22Rv1 (cell line): ENCODE data around the gene TNRC18.

ENCODE experiments used
- H3K27ac ChIP-seq: fragments of 450-650 bp; 2 replicates; pipeline ENCODE4 v1.5.1; 2017
- ZFX ChIP-seq: fragments of 450-650 bp; IDR thresholded peaks from 2 replicates; pipeline ENCODE4 v1.6.1; 2017; ENCODE audit warnings: antibody characterized with exemption, borderline replicate concordance
- TF ChIP-seq, protein P1 (sequence below): fragments of 450-650 bp; IDR thresholded peaks from 2 replicates; pipeline ENCODE4 v1.5.1; 2017; ENCODE audit warnings: mild to moderate bottlenecking

TNRC18 gene

DNA sequence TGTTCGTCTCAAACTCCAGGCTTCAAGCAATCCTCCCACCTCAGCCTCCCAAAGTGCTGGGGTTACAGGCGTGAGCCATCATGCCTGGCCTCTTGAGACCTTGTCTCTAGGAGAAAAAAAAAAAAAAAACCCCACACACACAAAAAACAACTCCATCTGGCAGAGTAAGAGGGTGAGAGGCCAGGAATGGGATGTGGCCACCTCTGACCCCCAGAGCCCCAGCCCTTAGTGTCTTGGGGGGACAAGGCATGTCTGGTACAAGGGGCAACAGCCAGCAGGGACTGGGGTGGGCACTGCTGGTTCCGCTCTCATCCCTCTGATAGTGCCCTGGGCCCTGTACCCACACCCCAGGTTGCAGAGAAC is 15.6 kb upstream of the TNRC18 start:
- TF ChIP-seq, protein P1, sequence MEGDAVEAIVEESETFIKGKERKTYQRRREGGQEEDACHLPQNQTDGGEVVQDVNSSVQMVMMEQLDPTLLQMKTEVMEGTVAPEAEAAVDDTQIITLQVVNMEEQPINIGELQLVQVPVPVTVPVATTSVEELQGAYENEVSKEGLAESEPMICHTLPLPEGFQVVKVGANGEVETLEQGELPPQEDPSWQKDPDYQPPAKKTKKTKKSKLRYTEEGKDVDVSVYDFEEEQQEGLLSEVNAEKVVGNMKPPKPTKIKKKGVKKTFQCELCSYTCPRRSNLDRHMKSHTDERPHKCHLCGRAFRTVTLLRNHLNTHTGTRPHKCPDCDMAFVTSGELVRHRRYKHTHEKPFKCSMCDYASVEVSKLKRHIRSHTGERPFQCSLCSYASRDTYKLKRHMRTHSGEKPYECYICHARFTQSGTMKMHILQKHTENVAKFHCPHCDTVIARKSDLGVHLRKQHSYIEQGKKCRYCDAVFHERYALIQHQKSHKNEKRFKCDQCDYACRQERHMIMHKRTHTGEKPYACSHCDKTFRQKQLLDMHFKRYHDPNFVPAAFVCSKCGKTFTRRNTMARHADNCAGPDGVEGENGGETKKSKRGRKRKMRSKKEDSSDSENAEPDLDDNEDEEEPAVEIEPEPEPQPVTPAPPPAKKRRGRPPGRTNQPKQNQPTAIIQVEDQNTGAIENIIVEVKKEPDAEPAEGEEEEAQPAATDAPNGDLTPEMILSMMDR = no peak
- TF ChIP-seq ZFX = no peak

DNA sequence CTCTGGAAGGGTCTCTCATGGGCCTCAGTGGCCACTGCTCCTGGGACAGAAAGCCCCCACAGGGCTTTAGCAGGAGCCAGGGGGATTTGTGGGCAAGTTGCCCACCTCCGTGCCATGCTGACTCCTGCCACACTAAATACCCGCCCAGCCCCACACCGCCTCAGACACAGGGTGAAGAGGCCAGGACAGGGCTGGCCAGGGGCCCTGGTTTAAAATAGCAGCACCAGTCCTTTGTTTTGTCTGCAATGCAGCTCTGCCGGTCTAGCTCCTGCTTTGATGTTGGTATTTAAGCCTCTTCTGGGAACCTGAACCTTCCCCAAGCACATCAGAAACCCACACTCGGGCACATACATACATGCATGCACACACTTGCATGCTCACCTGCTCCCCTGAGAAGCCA is 14.4 kb upstream of the TNRC18 start:
- peak overlapping the region; percentile 25; the same call in 1 of the 2 replicates for H3K27ac ChIP-seq
- TF ChIP-seq, protein P1 = no peak
- TF ChIP-seq ZFX = no peak

More for the DNA sequence above, 15.6 kb upstream of the TNRC18 start:
- H3K27ac ChIP-seq = no peak overlapping the region

DNA sequence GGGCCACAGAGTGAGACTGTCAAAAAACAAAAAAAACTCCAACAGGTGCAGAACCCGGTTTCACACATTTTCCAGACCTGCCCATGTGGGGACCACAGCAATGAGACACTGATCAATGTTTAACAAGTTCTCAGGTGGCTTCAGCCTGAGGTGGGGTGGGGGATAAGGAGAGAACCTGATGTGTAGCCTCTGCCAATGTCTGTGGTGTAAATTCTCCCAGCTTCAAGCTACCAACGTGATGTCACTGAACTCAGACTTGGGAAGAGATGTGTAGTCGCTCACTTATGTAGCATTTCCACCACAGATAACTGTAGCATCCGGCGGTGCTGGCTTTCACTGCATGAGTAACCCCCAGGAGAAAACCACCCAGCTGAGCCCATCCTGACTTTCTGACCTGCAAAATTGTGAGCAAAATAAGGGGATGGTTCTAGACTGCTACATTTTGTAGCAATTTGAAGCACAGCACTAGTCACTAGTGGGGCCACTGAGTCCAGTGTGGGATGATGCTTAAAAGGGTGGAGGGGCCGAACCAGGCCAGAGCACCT is 13.8 kb upstream of the TNRC18 start:
- no peak overlapping the region for H3K27ac ChIP-seq
- TF ChIP-seq ZFX = no peak
- TF ChIP-seq, protein P1 = no peak

DNA sequence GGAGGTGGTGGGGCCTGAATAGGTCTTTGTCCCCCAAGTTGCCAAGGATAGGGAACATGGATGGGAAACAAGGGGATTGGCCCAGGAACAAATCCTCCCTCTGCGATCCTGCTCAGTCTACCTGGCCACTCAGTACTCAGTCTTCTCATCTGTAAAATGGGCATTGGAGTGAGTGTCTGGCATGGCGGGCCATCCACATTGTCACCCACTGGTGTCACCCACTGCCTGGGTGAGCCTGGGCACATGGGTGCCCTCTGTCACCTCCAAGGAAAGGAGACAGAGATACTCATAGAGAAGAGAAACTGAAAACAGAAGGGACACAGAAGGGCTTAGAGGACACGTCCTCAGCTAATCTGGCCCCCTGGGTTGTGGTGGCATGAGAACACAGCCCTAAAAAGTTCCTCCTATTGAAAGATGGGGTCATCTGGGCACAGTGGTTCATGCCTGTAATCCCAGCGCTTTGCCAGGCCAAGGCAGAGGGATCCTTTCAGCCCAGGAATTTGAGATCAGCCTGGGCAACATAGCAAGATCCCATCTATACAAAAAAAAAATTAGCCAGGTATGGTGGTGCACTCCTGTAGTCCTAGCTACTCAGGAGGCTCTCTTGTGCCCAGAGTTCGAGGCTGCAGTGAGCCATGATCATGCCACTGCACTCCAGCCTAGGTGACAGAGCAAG is 12.5 kb upstream of the TNRC18 start:
- TF ChIP-seq ZFX = no peak
- TF ChIP-seq, protein P1 = no peak
- H3K27ac ChIP-seq = no peak overlapping the region

DNA sequence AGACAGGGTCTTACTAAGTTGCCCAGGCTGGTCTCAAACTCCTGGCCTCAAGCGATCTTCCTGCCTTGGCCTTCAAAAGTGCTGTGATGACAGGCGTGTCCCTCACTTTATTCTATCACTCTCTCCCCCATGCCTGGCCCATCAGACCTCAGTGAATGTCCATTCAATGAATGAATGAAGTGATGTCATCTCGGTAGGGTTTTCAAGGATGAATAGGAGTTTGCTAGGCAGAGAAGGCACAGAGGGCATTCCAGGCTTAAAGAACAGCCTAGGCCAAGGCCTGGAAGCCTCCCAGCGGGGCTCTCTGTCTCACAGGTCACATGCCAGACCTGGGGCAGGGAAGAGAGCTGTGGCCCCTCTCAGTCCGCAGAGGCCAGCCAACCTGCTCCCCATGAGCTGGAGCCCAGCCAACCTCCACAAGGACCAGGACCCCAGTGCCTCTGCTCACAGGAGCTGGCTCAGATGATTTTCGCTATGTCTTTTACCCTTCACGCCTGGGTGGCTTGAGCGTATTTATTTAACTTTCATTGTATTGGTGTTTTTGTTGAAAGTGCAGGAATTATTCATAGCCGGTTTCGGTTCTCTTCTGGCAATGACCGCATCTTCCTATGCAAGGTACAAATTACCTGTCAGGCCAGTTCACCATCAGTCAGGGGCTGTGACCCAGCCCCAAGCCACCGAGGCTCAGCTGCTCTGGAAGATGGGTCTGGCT is 11.8 kb upstream of the TNRC18 start:
- TF ChIP-seq, protein P1 = no peak
- TF ChIP-seq ZFX = no peak
- H3K27ac ChIP-seq = no peak overlapping the region

DNA sequence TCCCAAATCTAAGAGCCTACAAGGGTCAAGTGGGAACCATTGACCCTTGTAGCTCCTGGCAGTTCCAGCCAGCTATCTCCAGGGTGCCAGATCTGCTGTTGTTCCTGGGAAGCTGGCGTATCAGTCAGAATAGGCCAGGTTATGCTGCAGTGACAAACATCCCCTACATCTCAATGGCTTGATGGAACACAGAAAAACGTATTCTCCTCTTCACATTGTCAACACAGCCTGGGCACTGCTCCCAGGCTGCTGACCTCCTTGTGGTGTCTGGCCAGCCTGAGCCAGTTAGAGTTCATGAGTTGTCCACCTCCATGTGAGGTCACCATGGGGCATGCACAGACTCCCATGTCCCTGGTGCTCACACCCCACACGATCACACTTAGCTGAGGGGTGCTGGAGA is 9.5 kb upstream of the TNRC18 start:
- TF ChIP-seq, protein P1 = no peak

DNA sequence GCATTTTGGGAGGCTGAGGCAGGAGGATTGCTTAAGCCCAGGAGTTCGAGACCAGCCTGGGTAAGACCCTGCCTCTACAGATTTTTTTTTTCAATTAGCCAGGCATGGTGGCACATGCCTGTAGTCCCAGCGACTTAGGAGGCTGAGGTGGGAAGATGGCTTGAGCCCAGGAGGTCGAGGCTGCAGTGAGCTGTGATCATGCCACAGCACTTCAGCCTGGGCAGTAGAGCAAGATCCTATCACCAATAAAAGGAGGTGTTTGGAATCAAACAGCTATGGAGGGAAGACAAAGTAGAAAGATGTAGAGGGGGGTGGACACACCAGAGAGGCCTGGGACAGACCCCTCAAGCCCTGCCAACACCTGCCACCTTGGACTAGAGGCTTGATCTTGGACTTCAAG is 9.1 kb upstream of the TNRC18 start:
- no peak overlapping the region for H3K27ac ChIP-seq
- TF ChIP-seq, protein P1 = no peak
- TF ChIP-seq ZFX = no peak

More for the DNA sequence above, 9.5 kb upstream of the TNRC18 start:
- H3K27ac ChIP-seq = no peak overlapping the region
